ENCODE data around the gene TOX4. TPM values are rescaled to one million over a fixed set of nuclear protein-coding genes. Genes with fewer than 3 reads are reported as not detected.
A peak's percentile ranks its signal among the peaks of the same experiment; 100 is the strongest.
"Not testable (repeated sequence)": the region's sequence is repeated elsewhere in the genome, so short reads cannot be mapped to it uniquely, and the experiment has no call there.

TOX4 gene
- total RNA-seq, result 10 to 100 TPM; 67.8 to 75.7 TPM
- polyA plus RNA-seq, result 10 to 100 TPM; 19.0 to 41.8 TPM
- long read RNA-seq, donor 1, full-length matches to known transcripts, result 17 of 43 reads
- long read RNA-seq, donor 1, partial matches to known transcripts, result 19 of 43 reads
- long read RNA-seq, donor 1, other reads (novel, unspliced or antisense), result 7 of 43 reads
- long read RNA-seq, donor 2, full-length matches to known transcripts, result 3 of 11 reads
- long read RNA-seq, donor 2, partial matches to known transcripts, result 7 of 11 reads
- long read RNA-seq, donor 2, other reads (novel, unspliced or antisense), result 1 of 11 reads

- DNase-seq (peak; percentile 96 to 97), ATAC-seq (ENCODE audit: low FRiP score) (peak; percentile 100)
- 0 to 1% methylated on average over 46 to 49 of the region's 49 CpGs for WGBS, 2 donors
- intact Hi-C loops (cut with DNase I), result loop anchor here (2.0 to 5.0 kb wide), 2 partner anchors 20 to 35 kb away; partner anchors contain the start of genes METTL3 (in 2 of the 2) and CHD8 (in 1 of the 2)
- H3K4me1 ChIP-seq (ENCODE audit: control insufficient read depth in 1 of 2, insufficient read depth in 2 of 2, low read length in 2 of 2), result no peaks in the 10 kb centered on the region
- no peaks in the 10 kb centered on the region for H3K27me3 ChIP-seq (ENCODE audit: control insufficient read depth in 1 of 2, insufficient read depth in 2 of 2, low read length in 1 of 2)
- H3K27ac ChIP-seq (ENCODE audit: low read depth in 1 of 2, low read length in 2 of 2), result peak within 1 kb of the TSS in 1 of 2 donors; percentile 87
- no peaks in the 10 kb centered on the region for H3K36me3 ChIP-seq (ENCODE audit: control insufficient read depth in 1 of 2, insufficient read depth in 2 of 2, low read length in 1 of 2)
- H3K4me3 ChIP-seq (ENCODE audit: low read length in 2 of 2), result peak within 1 kb of the TSS; percentile 68 to 87
- H3K9me3 ChIP-seq (ENCODE audit: control insufficient read depth, low read length), result no peaks in the 10 kb centered on the region
Observed at GRCh38 chr14:21476925-21477681, at the start of gene TOX4, which contains the start of gene RAB2B. TOX4 (plus strand) TSS chr14:21477195; CDS start chr14:21477279, 84 bp downstream. RAB2B (minus strand) TSS chr14:21476959; CDS start chr14:21476872, 87 bp downstream.

- H3K36me3 ChIP-seq (ENCODE audit: control insufficient read depth in 1 of 2, insufficient read depth in 2 of 2, low read length in 1 of 2), result peaks cover 3 to 18% of the 10 kb centered on the region in 2 donors
- intact Hi-C loops (cut with DNase I), result no loop called here
- no peak for ATAC-seq (ENCODE audit: low FRiP score)
Observed at GRCh38 chr14:21428930-21429329, 48.1 kb upstream of the TOX4 start.

GRCh38 chr14:21431126-21431525, 45.9 kb upstream of the TOX4 start:
- WGBS, 2 donors, result 97% methylated on average over 2 of the region's 2 CpGs
- Histone ChIP-seq H3K27ac (ENCODE audit: low read depth in 1 of 2, low read length in 2 of 2) (no peak overlapping the region), H3K4me1 (ENCODE audit: control insufficient read depth in 1 of 2, insufficient read depth in 2 of 2, low read length in 2 of 2) (no peaks in the 10 kb centered on the region), H3K36me3 (ENCODE audit: control insufficient read depth in 1 of 2, insufficient read depth in 2 of 2, low read length in 1 of 2) (peaks cover 3 to 16% of the 10 kb centered on the region in 2 donors), H3K4me3 (ENCODE audit: low read length in 2 of 2) (no peak overlapping the region), H3K27me3 (ENCODE audit: control insufficient read depth in 1 of 2, insufficient read depth in 2 of 2, low read length in 1 of 2) (no peaks in the 10 kb centered on the region), H3K9me3 (ENCODE audit: control insufficient read depth, low read length) (no peaks in the 10 kb centered on the region)
- intact Hi-C loops (cut with DNase I), result no loop called here
- no peak for DNase-seq
- ATAC-seq (ENCODE audit: low FRiP score), result no peak

More at GRCh38 chr14:21428930-21429329, 48.1 kb upstream of the TOX4 start:
- 64 to 75% methylated on average over 4 of the region's 4 CpGs for WGBS, 2 donors
- Histone ChIP-seq H3K4me1 (ENCODE audit: control insufficient read depth in 1 of 2, insufficient read depth in 2 of 2, low read length in 2 of 2) (no peaks in the 10 kb centered on the region), H3K9me3 (ENCODE audit: control insufficient read depth, low read length) (no peaks in the 10 kb centered on the region), H3K27me3 (ENCODE audit: control insufficient read depth in 1 of 2, insufficient read depth in 2 of 2, low read length in 1 of 2) (no peaks in the 10 kb centered on the region), H3K27ac (ENCODE audit: low read depth in 1 of 2, low read length in 2 of 2) (no peak overlapping the region), H3K4me3 (ENCODE audit: low read length in 2 of 2) (no peak overlapping the region)
- DNase-seq, result no peak

- intact Hi-C loops (cut with DNase I), result loop anchor here (1.0 kb wide), 2 partner anchors 20 to 52 kb away; partner anchors contain the start of genes CHD8 (in 2 of the 2) and SUPT16H (in 1 of the 2)
Observed at GRCh38 chr14:21436567-21437062, 40.4 kb upstream of the TOX4 start.

DNA sequence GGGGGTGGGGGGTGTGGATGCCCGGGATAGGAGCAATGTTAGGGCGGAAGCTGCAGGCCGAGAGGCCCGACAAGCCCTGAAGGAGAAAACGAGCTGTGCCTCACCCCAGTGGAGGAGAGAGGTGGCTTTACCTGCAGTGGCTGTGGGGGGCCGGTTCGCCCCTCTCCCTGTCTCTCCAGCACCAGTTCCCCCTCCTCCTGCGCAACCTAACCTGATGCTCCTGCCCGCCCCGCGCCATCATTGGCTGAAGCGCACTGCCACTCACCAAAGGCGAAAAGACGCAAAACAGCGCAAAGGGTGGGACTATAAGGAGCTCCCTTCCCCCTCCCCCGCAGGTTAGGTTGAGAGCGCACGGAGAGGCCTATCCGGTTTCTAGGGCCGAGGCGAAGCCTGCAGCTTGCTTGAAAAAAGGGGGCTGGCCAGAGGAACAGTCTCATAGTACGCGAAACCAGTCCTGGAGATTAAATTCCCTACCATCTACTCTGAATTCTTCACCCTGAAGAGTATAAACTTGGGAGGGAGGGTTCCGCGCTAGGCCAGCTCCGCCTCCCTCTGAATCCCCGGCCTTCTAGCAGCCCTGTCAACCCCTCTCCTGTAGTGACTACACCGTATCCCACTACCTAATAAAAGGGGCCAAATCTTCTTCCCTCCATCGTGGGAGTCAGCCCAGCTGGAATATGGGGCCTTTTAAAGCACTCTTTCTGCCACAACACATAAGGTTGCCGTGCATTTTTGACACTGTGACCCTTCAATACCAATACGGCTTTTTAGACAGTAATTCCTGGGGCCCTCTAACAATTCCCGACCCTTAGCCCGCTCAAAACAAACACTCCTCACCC, 39.7 kb upstream of the TOX4 start:
- Histone ChIP-seq H3K4me1 (ENCODE audit: control insufficient read depth in 1 of 2, insufficient read depth in 2 of 2, low read length in 2 of 2) (no peaks in the 10 kb centered on the region), H3K27me3 (ENCODE audit: control insufficient read depth in 1 of 2, insufficient read depth in 2 of 2, low read length in 1 of 2) (no peaks in the 10 kb centered on the region), H3K36me3 (ENCODE audit: control insufficient read depth in 1 of 2, insufficient read depth in 2 of 2, low read length in 1 of 2) (no peaks in the 10 kb centered on the region), H3K4me3 (ENCODE audit: low read length in 2 of 2) (peak overlapping the region; percentile 86 to 87), H3K27ac (ENCODE audit: low read depth in 1 of 2, low read length in 2 of 2) (peak overlapping the region; percentile 7 to 81), H3K9me3 (ENCODE audit: control insufficient read depth, low read length) (no peaks in the 10 kb centered on the region)
- ATAC-seq (ENCODE audit: low FRiP score) (peak; percentile 100), DNase-seq (peak; percentile 99 to 100)
- WGBS, 2 donors, result 3% methylated on average over 26 to 33 of the region's 33 CpGs
- intact Hi-C loops (cut with DNase I), result loop anchor here (1.0 kb wide), 2 partner anchors 19 to 53 kb away; partner anchors contain the start of genes CHD8 (in 2 of the 2) and SUPT16H (in 1 of the 2)

More at GRCh38 chr14:21436567-21437062, 40.4 kb upstream of the TOX4 start:
- Histone ChIP-seq H3K9me3 (ENCODE audit: control insufficient read depth, low read length) (no peaks in the 10 kb centered on the region), H3K36me3 (ENCODE audit: control insufficient read depth in 1 of 2, insufficient read depth in 2 of 2, low read length in 1 of 2) (no peaks in the 10 kb centered on the region), H3K27ac (ENCODE audit: low read depth in 1 of 2, low read length in 2 of 2) (no peak overlapping the region), H3K4me1 (ENCODE audit: control insufficient read depth in 1 of 2, insufficient read depth in 2 of 2, low read length in 2 of 2) (no peaks in the 10 kb centered on the region), H3K4me3 (ENCODE audit: low read length in 2 of 2) (peak overlapping the region; percentile 86 to 87), H3K27me3 (ENCODE audit: control insufficient read depth in 1 of 2, insufficient read depth in 2 of 2, low read length in 1 of 2) (no peaks in the 10 kb centered on the region)
- peak; percentile 70 for ATAC-seq (ENCODE audit: low FRiP score)
- DNase-seq, result no peak
- WGBS, 2 donors, result 1% methylated on average over 11 of the region's 11 CpGs

GRCh38 chr14:21440859-21441258, 36.1 kb upstream of the TOX4 start:
- ATAC-seq (ENCODE audit: low FRiP score), result no peak

DNA sequence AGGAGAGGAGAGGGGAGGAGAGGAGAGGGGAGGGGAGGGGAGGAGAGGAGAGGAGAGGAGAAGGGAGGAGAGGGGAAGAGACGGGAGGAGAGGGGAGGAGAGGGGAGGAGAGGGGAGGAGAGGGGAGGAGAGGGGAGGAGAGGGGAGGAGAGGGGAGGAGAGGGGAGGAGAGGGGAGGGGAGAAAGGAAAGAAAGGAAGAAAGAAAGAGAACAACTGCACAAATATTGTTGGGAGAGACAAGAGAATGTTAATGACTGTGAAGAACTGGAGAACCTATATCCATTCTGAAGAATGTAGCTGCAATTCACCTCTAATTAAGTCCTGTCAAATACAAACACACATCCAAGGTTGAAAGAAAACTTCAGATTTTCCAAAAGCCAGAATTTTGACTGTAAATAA, 34.3 kb upstream of the TOX4 start:
- 60 to 77% methylated on average over 1 of the region's 1 CpG for WGBS, 2 donors
- H3K27me3 ChIP-seq (ENCODE audit: control insufficient read depth in 1 of 2, insufficient read depth in 2 of 2, low read length in 1 of 2); intact Hi-C loops (cut with DNase I); ATAC-seq (ENCODE audit: low FRiP score); H3K4me1 ChIP-seq (ENCODE audit: control insufficient read depth in 1 of 2, insufficient read depth in 2 of 2, low read length in 2 of 2); H3K9me3 ChIP-seq (ENCODE audit: control insufficient read depth, low read length); H3K36me3 ChIP-seq (ENCODE audit: control insufficient read depth in 1 of 2, insufficient read depth in 2 of 2, low read length in 1 of 2); H3K27ac ChIP-seq (ENCODE audit: low read depth in 1 of 2, low read length in 2 of 2); DNase-seq; H3K4me3 ChIP-seq (ENCODE audit: low read length in 2 of 2): not testable (repeated sequence)

More at GRCh38 chr14:21440859-21441258, 36.1 kb upstream of the TOX4 start:
- Histone ChIP-seq H3K36me3 (ENCODE audit: control insufficient read depth in 1 of 2, insufficient read depth in 2 of 2, low read length in 1 of 2) (no peaks in the 10 kb centered on the region), H3K4me3 (ENCODE audit: low read length in 2 of 2) (no peak overlapping the region), H3K9me3 (ENCODE audit: control insufficient read depth, low read length) (no peaks in the 10 kb centered on the region), H3K27ac (ENCODE audit: low read depth in 1 of 2, low read length in 2 of 2) (no peak overlapping the region), H3K4me1 (ENCODE audit: control insufficient read depth in 1 of 2, insufficient read depth in 2 of 2, low read length in 2 of 2) (no peaks in the 10 kb centered on the region), H3K27me3 (ENCODE audit: control insufficient read depth in 1 of 2, insufficient read depth in 2 of 2, low read length in 1 of 2) (no peaks in the 10 kb centered on the region)
- intact Hi-C loops (cut with DNase I), result no loop called here
- no peak for DNase-seq

DNA sequence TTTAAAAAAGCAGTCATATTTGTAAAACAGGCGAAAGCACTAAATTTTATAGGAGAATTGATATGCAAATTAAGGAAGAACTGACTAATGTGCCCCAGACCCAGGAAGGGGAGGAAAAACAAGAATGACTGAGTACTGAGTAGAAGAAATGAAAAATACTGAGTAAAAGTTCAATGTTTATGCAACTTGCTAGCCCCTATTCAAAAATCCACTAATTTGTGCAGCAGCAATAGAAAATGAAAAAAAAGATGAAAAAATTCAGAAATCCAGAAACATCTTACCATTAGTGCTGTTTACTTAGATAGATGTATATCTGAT, 27.1 kb upstream of the TOX4 start:
- H3K9me3 ChIP-seq (ENCODE audit: control insufficient read depth, low read length), result no peaks in the 10 kb centered on the region
- ATAC-seq (ENCODE audit: low FRiP score), result no peak

More for the DNA sequence above, 27.1 kb upstream of the TOX4 start:
- 86 to 87% methylated on average over 1 of the region's 1 CpG for WGBS, 2 donors
- no peak overlapping the region for H3K27ac ChIP-seq (ENCODE audit: low read depth in 1 of 2, low read length in 2 of 2)
- H3K27me3 ChIP-seq (ENCODE audit: control insufficient read depth in 1 of 2, insufficient read depth in 2 of 2, low read length in 1 of 2), result no peaks in the 10 kb centered on the region
- intact Hi-C loops (cut with DNase I), result no loop called here
- no peaks in the 10 kb centered on the region for H3K36me3 ChIP-seq (ENCODE audit: control insufficient read depth in 1 of 2, insufficient read depth in 2 of 2, low read length in 1 of 2)
- DNase-seq, result no peak
- peaks cover 0 to 1% of the 10 kb centered on the region in 2 donors for H3K4me1 ChIP-seq (ENCODE audit: control insufficient read depth in 1 of 2, insufficient read depth in 2 of 2, low read length in 2 of 2)
- no peak overlapping the region for H3K4me3 ChIP-seq (ENCODE audit: low read length in 2 of 2)
